Measurements from ENCODE around the gene P3R3URF.
A peak's percentile ranks its signal among the peaks of the same experiment; 100 is the strongest.

The P3R3URF gene

DNA sequence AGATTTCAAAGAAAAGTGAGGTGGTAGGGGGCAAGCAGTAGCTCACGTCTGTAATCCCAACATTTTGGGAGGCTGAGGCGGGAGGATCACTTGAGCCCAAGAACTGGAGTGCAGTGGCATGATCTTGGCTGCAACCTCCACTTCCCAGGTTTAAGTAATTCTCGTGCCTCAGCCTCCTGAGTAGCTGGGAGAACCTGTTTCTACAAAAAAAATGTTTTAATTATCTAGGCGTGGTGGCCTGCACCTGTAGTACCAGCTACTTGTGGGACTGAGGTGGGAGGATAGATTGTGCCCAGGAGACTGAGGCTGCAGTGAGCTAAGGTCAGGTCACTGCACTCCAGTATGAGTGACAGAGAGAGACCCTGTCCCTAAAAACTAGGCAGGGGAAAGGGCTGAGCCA lies 4.0 kb downstream of the P3R3URF start:
- no peak for DNase-seq (ENCODE audit: low spot score)

DNA sequence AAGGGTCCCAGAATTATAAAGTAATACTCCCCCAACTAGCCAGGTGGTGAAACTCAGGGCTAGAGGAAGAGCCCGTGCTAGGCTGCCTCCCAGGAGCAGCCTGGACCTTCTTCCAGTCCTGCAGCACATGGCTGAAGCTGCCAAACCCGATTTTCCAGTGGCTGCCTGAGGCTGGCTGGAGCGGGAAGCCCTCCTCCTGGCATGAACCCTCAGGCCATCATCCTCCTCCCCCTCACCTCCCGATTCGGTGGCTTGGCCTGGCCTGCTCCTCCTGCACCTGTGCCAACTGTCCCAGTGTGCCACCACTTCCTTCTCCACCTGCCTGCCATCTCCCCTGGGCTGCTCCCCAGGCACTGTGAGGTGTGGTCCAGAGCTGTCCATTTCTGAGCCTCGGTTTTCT lies 4.4 kb downstream of the P3R3URF start:
- DNase-seq (ENCODE audit: low spot score) = no peak

DNA sequence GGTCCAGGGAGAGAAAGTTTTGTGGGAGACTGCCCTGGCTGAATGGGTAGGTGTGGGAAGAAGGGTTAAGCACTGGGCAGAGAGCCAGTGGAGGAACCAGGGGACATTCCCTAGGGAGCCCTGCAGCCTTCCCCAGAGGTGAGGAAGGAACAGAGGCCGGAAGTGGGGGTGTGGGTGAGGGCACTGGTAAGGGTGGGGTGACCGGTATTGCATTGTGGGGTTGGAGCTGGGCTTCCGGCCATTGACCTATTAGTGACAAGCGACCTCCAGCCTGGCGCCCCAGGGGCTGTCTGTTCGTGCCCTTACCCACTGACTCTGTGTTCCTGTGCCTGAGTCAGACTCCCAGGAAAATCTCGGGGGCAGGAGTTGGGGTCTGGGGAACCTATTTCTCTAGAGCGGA lies 4.9 kb downstream of the P3R3URF start:
- DNase-seq (ENCODE audit: low spot score) = peak; percentile 74

DNA sequence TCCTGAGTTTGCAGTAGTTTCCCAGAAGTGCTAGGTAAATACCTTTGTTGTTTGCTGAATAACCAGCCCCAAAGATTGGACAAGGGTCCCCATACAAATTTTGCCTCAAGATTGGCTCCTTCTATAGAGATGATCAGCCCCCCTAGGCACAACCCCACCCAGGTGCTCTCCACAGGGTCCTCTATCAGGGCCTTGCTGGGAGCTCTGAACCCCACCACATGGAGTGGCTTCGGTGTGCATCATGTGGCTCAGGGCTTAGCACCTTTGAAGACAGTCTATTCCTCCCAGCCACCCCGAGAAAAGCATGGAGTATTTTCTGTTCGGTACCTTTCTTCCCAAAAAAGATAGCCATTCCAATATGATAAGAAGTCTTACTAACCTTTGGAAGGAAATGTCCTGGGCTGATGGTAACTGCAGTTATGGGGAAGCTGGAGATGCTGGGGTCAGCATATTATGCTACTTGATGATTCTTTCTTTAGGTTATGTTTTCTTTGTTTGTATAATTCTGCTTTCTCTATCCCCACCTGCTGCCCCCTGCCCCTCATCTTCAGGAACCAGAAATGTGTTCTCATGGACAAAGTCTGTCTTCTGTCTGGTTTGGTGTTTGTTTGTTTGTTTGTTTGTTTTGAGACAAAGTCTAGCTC lies 6.4 kb downstream of the P3R3URF start:
- DNase-seq (ENCODE audit: low spot score) = no peak

DNA sequence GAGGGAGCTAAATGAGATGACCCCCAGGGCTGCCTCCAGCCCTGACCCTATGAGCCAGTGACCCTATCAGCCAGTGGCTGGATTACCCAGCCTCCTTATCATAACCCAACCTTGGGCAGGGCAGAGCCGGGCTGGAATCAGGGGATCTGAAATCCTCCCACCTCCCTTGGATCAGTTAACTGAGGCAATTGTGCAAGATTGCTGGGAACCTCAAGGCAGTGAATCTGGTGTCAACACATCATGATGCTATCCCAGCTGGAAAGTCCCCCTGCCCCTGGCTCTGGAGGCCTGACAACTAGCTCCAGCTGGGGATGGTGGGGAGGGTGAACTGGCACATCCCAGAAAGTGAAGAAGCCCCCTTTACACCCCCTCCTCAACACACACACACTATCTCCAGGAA lies 7.8 kb downstream of the P3R3URF start:
- no peak for DNase-seq (ENCODE audit: low spot score)

DNA sequence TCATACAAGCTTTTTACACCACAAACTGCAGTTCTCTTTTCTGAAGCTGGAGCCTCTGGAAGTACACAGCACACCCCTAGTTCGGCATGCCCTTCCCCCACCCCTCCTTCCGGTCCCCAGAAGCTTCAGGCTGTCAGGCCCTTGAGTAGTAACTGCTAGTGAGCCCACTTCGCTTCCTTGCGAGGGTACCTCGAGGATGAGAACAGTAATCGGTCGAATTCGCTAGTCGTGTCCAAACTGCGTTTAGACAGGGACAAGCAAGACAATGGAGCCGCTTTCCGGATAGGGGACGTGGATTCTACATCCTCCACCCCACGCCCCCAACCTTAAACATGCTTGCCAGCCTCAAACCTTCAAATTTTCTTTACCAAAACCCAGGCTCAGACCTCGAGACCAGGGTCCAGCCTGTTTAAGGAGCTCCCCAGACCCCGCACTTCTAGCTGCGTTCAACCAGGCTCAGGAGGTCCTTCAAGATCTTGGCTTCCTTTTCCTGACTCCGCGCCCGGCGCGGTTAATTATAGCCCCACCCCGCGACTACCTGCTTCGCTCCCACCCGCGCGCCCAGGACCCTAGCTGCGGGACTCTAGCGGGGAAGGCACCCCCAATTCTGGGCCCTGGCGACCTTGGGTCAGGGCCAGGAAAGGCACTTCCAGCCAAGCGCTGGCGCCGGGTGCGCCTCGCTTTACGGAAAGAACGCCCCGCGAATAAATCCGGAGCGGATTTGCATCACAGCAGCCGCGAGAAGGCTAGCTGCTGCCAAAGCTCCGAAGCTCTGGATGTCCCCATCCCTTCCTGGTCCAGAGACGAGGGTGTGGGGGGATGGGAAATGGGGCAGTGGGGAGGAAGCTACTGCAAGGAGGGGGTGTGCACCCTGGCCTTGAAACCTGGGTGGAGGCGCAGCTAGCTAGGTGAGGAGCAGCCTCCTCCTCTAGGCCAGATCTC lies 9.5 kb downstream of the P3R3URF start:
- DNase-seq (ENCODE audit: low spot score) = no peak

DNA sequence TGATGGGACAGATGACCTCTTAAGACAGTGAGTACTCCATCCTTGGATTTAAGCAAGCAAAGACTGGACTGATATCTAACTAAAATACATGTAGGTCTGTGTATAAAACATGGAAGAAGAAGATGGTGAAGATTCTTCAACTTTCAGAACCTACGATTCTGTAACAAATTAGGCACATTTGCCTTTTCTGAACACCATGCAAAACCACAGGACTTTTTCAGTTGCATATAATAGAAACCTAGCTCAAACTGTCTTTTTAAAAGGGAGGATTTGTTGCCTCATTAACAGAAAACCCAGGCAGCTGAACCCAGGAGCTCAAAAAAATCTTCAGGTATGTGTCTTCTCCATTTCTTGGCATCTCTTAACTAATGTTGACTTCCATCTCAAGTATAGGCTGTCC lies 16.1 kb downstream of the P3R3URF start:
- DNase-seq (ENCODE audit: low spot score) = no peak

DNA sequence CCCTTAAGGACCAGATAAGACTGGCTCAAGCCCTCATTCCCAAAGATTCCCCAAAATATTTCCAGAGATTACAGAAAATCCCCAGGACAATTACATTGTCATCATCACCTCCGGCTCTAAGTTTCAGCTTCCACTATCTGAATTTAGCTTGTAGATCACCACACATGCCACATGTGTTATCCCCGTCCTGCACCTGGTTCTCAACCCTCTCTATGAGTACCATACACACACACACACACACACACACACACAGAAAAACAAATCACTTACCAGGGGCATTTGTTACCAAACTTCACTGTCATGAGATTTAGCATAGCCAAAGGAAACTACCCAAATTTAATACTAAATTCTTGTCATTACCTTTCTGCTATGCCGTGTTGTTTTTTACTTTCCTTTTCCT lies 16.8 kb downstream of the P3R3URF start:
- no peak for DNase-seq (ENCODE audit: low spot score)

DNA sequence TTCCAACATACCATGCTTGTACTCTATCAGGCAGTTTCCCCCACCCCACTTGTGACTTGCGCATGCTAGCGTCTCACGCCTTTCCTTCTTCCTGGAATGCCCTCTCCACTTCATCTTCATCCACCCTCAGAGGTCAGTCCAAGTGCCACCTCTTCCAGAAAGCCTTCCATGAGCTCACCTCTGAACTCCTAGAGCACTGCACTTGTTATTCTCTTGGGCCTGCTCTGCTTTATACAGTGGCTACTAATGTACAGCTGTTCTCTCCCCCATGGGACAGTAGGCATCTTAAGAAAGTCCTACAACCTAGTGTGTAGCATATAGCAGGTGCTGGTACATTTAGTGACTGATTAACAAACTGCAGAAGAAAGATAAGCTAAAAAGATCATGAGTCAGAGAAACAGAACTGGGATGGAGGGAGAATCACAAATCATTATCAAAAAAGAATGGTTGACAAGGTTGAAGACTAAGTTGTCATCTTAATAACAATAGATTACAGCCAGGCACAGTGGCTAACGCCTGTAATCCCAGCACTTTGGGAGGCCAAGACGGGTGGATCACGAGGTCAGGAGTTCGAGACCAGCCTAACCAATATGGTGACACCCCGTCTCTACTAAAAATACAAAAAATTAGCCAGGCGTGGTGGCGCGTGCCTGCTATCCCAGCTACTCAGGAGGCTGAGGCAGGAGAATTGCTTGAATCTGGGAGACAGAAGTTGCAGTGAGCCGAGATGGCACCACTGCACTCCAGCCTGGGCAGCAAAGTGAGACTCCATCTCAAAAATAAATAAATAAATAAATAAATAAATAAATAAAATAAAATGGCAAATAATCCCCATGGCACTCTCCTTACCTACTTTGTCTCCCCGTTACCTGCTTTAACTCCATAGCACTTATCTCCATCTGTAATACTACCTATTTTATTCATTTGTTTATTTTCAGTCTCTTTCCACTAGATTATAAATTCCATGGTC lies 17.7 kb downstream of the P3R3URF start:
- DNase-seq (ENCODE audit: low spot score) = no peak

DNA sequence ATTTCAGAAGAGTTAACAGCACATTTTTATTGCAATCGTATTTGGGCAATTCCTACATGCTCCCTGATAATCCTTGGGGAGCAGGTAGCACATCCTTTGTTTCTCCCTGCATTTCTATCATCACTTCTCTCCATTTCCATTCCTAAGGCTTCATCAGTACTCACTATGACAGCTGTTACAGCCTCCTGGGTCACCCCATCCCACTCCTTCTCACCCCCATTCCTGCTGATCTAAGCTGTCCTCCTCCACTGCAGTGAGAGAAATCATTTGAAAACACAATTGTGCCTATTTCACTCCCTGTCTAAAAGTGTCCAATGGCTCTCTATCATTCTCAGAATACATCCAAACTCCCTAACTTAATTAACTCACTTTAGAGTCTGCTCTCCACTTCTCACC lies 18.4 kb downstream of the P3R3URF start:
- no peak for DNase-seq (ENCODE audit: low spot score)

DNA sequence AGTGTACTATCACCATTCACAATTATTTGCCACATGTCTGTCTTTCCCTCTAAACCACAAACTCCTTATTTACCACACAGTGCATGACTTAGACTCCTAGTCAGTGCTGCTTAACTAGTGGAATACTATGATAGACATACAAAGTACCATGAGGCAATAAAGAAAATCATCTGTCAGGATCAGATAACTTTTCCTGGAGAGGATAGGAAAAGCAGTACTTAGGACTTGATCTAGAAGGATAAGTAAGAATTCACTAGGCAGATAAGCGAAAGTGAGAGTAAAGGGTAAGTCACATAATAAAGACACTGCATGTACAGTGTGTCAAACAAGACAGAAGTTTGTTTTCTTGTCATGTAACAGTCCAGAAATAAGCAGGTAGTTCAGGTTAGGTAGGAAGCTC lies 22.6 kb downstream of the P3R3URF start:
- DNase-seq (ENCODE audit: low spot score) = no peak

DNA sequence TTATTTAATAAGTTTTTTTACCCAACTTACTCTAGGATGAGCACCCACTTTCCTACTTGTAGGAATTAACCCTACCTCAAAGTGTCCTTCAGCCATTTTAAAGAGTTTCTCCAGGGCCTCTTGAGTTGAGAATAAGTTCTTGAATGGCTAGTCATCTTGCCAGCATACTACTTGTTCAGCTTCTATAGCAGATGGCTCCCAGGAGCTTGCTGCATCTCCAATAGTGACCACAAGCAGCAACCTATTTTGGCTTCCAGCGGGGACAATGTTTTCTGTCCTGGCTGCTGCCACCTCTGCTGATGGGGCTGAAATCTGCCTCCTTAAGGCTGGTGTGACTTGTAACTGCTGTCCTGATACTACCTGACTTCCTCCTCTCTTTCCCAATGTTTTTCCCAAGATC lies 23.1 kb downstream of the P3R3URF start:
- no peak for DNase-seq (ENCODE audit: low spot score)

DNA sequence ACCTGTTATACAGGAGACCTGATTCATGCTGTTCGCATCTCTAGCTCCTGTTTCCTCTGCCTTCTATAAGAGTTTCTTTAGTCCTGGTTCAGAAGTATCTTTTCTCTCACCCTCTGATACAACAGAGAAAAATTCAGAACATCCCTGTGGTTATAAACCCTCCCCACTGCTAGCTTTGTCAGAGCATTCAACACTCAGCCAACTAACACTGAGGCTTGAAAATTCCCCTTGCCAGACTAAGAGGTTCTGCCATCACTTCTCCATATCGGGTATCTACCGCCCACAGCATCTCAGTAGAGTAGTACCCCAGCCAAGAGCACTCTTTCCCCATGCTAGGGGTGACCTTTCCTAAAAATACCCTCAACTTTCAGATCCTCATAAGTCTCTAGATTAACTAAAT lies 24.3 kb downstream of the P3R3URF start:
- no peak for DNase-seq (ENCODE audit: low spot score)

DNA sequence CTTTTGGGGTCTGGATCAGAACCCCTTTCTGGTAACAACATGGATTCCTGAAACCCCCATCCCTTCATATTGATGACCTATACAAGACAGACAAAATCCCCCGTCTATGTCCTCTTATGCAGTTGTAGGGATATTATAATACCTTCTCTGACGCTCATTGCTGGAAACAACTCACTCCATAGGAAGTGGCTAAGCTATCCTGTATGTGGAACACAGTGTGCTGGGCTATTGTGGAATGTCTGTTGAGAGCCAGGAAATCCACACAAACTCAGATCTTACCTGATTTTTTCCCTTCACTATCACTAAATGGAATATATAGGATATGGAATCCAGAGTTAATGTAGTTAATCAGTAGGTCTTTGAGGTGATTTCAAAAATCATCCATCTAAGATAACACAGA lies 26.2 kb downstream of the P3R3URF start:
- DNase-seq (ENCODE audit: low spot score) = no peak

DNA sequence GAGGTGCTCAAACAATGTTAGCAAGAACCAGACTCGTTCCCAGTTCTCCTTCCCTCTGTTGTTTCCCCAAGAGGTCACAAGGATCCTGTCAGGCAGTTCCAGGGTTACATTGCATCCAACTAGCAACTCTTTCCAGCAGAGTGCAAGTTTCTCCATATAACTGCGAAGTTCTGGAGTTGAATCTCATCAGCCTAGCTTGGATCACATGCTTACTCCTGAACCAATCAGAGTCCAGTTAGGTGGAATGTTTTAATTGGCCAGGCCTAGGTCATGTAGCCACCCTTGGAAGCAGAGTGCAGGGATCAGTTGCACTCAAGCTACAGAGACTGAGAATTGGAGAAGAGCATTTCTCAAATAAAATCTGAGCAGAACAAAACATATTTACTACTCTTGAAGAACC lies 28.0 kb downstream of the P3R3URF start:
- DNase-seq (ENCODE audit: low spot score) = no peak

DNA sequence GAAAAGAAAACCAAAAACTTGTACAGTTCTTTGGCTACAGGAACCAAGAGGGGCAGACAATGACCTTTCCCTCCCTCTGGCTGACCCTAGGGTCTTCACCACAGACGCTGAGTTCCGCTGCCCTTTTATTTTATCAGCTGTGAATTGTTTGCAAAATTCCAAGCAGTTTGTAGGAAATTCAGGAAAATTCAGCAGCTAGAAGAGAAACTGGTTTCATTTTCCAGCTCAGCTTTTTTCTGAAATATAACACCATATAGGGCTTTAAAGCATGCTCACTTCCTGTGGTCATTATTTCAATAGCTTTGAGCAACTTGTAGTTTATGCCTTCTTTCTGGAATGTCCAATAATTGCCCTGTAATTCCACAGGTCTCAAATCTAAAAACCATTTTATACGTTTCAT lies 38.4 kb downstream of the P3R3URF start:
- peak; percentile 31 for DNase-seq (ENCODE audit: low spot score)

DNA sequence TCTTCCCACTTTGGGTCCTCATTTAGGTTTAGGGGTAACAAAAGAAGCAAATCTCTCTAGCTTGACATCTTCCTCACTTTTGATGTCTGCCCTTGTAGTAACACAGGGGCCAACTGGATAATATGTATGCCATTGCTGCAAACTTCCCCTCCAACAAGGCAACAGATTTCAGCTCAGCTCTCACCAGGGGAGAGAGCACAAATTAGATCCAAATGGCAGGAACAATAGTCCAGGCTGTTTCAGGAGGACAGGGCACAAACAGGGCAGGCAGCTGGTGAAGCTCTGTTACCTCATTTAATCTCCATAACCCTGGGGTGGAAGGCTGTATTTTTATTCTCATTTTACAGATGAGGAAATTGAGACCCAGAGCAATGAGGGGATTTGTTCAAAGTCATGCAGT lies 39.6 kb downstream of the P3R3URF start:
- DNase-seq (ENCODE audit: low spot score) = no peak

DNA sequence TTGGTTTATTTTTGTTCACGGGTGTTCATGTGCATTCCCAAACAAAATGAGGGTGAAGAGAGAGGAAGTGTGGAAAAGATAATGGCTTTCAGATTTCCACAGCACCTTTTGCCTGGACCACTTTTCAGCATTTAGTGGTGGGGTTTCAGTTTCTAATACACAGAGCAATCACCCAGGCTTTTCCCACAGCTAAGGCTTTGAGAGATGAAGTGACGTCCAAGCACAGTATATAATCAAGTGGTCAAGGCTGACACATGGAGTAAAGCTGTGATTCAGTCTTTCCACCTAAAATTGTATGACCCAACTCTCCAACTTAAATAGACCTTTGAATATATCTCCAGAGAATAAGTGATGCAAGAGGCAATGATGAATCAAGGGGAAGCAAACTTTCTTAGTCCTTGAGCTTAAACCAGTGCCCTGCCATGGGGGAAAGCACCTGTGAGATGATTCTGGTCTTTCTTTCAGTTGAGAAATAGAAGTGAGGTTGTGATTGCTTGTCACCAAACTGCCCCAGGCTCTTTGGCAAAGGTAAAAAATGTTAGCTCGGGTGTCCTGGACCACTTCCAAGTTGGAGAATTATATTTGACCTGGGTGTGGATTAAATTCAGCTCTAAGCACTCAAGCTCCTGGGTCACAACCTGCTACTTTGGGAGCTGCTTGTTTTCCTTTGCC lies 41.5 kb downstream of the P3R3URF start:
- DNase-seq (ENCODE audit: low spot score) = peak; percentile 30

DNA sequence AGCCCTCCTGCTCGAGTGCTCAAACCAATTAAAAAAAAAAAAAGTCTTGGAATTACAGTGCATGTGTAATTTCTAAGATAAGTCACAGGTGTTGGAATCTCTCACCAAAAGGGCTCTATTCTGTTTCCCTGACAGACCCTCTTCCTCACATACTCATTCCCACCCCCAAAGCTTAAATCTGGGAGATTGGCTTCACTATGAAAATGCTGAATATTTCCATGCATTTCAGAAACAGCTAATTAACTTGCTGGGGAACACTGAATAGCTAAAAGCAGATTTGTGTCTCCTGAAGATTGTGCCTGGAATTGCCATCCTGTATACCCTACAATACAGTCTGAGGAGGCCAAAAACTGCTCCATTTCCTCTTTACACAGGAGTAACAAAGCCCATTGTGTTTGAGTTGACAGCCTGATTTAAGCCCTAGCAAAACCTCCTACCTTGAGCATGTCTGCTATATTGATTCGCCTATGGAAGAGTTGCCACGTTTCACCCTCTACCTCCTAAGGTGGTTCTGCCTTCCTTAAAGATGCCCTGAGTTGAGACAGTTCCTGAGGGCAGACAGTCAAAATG lies 42.4 kb downstream of the P3R3URF start:
- peak; percentile 30 for DNase-seq (ENCODE audit: low spot score)

DNA sequence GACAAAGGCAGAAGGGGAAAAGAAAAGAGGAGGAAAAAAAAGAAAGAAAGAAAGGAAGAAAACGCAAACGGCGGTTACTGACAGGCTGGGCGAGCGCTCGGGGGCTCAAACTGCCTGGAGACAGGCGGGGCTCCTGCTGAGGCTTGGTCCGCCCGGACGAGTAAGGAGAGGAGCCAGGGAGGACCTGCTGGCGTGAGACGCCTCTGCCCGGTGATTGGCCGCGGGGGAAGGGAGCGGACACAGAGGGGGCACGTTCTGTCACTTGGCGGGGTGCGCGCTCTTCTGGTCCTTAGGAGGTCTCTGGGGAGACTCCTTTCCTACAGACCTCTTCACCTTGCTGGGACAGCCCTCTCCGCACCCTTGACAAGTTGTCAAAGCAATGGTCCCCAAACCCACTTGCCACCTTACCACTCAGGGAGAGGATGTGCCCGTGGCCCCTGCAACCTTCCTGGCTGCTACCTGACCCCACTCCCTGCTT lies 43.1 kb downstream of the P3R3URF start:
- DNase-seq (ENCODE audit: low spot score) = no peak

DNA sequence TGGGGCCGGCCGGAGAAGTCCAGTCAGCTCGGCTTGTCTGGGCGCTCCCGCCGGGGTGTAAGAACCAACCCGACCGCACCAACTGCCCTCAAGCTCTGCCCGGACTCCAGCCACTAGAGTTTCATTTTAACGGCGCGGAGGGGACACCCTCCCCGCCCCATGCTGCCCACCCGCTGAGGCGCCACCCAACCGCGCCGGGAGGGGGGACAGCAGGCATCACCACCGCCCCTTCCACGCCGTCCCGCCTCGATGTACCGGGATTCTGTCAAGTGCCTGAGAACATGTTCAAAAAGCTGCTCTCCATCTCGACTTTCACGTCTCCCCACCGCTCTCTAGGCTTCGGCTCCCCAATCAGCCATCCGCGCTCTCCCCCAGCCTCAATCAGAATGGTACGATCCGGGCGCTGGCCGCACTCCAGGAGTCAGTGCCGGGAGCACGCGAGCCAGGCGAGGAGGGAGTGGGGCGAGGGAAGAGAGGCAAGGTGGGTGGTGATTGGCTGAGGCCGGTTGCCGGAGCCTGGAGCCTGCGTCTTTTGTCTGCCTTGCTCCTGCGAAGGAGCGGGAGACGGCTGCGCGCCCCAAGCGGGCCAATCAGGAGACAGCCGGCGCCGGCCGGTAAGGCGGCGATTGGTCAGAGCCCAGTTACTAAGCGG lies 43.6 kb downstream of the P3R3URF start, which contains the start of gene PIK3R3:
Gene PIK3R3, minus strand, starts transcription at position 101 of the 652 bp plus-strand sequence. CDS start 677 bp downstream, outside the sequence.
- peak; percentile 98 for DNase-seq (ENCODE audit: low spot score)
